HG02763 (cell line): Measurements from ENCODE around the gene GJA4.
"Not testable (repeated sequence)": the region's sequence is repeated elsewhere in the genome, so short reads cannot be mapped to it uniquely, and the experiment has no call there.

ENCODE experiments used
- ATAC-seq: cut with Tn5 transposase; IDR thresholded peaks from one replicate; pipeline ENCODE4 v1.9.1; 2021; ENCODE audit warnings: mild to moderate bottlenecking, moderate library complexity; ENCODE audit not compliant: unreplicated experiment

The GJA4 gene

GRCh38 chr1:34768856-34769255 is 23.9 kb upstream of the GJA4 start:
- ATAC-seq = no peak

- no peak for ATAC-seq
Observed at GRCh38 chr1:34770891-34771504, 21.8 kb upstream of the GJA4 start.

- no peak for ATAC-seq
Observed at GRCh38 chr1:34771573-34772371, 21.0 kb upstream of the GJA4 start.

GRCh38 chr1:34773114-34773513 is 19.7 kb upstream of the GJA4 start:
- ATAC-seq = not testable (repeated sequence)

GRCh38 chr1:34774957-34775356 is 17.8 kb upstream of the GJA4 start:
- ATAC-seq = no peak

- ATAC-seq = no peak
Observed at GRCh38 chr1:34776911-34777310, 15.9 kb upstream of the GJA4 start.

- no peak for ATAC-seq
Observed at GRCh38 chr1:34777519-34778321, 15.1 kb upstream of the GJA4 start.

GRCh38 chr1:34778381-34778780 is 14.4 kb upstream of the GJA4 start:
- ATAC-seq = no peak

GRCh38 chr1:34779005-34779404 is 13.8 kb upstream of the GJA4 start:
- ATAC-seq = no peak

GRCh38 chr1:34779526-34779925 is 13.3 kb upstream of the GJA4 start:
- ATAC-seq = no peak

- no peak for ATAC-seq
Observed at GRCh38 chr1:34779962-34780361, 12.8 kb upstream of the GJA4 start.

GRCh38 chr1:34780528-34780927 is 12.3 kb upstream of the GJA4 start:
- no peak for ATAC-seq

- ATAC-seq = no peak
Observed at GRCh38 chr1:34781071-34781843, 11.5 kb upstream of the GJA4 start, which contains the start of gene GJB3. Gene GJB3 (plus strand): TSS chr1:34781214. CDS start chr1:34784763, 3,549 bp downstream.

GRCh38 chr1:34781844-34782391 is 10.9 kb upstream of the GJA4 start:
- no peak for ATAC-seq

- ATAC-seq = no peak
Observed at GRCh38 chr1:34784751-34785221, 8.0 kb upstream of the GJA4 start.

GRCh38 chr1:34785231-34785874 is 7.4 kb upstream of the GJA4 start:
- ATAC-seq = no peak

- no peak for ATAC-seq
Observed at GRCh38 chr1:34785875-34786470, 6.8 kb upstream of the GJA4 start.

GRCh38 chr1:34786521-34787325 is 6.1 kb upstream of the GJA4 start:
- ATAC-seq = no peak
